BLaER1 (cell line): ENCODE data around the gene GPR78.

Experiments
- H3K27ac ChIP-seq: shearing (Covaris generic); formaldehyde crosslinking; 2 replicates; pipeline ENCODE4 v1.8.1; 2022
- H3K27me3 ChIP-seq: shearing (Covaris generic); formaldehyde crosslinking; 2 replicates; pipeline ENCODE4 v1.8.1; 2022
- H3K36me3 ChIP-seq: shearing (Covaris generic); formaldehyde crosslinking; 2 replicates; pipeline ENCODE4 v1.8.1; 2022
- H3K4me1 ChIP-seq: shearing (Covaris generic); formaldehyde crosslinking; 2 replicates; pipeline ENCODE4 v1.8.1; 2022
- H3K4me2 ChIP-seq: shearing (Covaris generic); formaldehyde crosslinking; 2 replicates; pipeline ENCODE4 v1.8.1; 2022
- H3K4me3 ChIP-seq: shearing (Covaris generic); formaldehyde crosslinking; 2 replicates; pipeline ENCODE4 v1.8.1; 2022
- H3K9ac ChIP-seq: shearing (Covaris generic); formaldehyde crosslinking; 2 replicates; pipeline ENCODE4 v1.8.1; 2022
- H3K9me3 ChIP-seq: shearing (Covaris generic); formaldehyde crosslinking; 2 replicates; pipeline ENCODE4 v1.8.1; 2022
- H4K20me1 ChIP-seq: shearing (Covaris generic); formaldehyde crosslinking; 2 replicates; pipeline ENCODE4 v1.8.1; 2022
- Cebpa-rat ChIP-seq: shearing (Covaris generic); IDR thresholded peaks from 2 replicates; pipeline ENCODE4 v1.8.1; 2022

Gene GPR78

DNA sequence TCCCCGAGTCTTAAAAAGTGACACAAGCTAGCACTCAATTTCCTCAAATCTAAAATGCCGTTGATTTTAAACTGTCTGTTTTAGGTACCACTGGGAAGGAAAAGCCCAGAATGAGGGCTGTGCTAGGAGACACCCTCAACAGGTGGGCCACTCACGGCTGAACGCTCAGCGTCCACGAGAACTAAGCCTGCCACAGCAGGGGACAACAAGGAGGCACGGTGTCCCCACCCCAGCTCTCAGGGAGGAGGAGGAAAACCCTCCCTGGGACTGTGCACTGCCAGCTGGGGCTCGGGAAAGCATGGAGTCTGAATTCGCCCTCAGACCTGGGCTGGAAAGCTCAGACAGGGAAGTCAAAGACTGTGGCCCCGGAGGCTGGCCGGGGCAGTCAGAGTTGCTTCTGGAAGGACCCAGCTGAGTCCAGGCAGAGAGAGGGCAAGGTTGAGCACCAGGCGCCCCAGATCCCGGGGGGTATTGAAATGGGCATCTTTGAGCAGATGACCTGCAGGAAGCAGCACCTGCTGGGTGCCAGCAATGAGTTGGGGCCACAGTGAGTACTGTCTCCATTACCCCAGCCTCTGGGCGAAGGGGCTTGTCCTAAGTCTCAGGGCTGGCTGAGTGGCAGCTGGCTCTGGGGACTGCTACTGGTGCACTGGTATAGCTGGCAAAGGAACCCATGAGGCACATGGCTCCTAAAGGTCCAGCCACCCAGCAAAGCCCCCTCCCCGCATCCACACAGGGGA, 11.6 kb downstream of the GPR78 start:
- Histone ChIP-seq H3K36me3 (no peaks in the 10 kb centered on the region), H3K27me3 (peaks cover 59% of the 10 kb centered on the region), H3K9me3 (no peaks in the 10 kb centered on the region), H4K20me1 (peaks cover 37% of the 10 kb centered on the region), H3K27ac (no peak overlapping the region), H3K9ac (no peak overlapping the region), H3K4me1 (peaks cover 56% of the 10 kb centered on the region), H3K4me3 (peak overlapping the region; percentile 25; the same call in 1 of the 2 replicates), H3K4me2 (0 out of 2 replicates have a peak overlapping the region, but pooled peaks have one; percentile 60)
- no peak for TF ChIP-seq Cebpa-rat

DNA sequence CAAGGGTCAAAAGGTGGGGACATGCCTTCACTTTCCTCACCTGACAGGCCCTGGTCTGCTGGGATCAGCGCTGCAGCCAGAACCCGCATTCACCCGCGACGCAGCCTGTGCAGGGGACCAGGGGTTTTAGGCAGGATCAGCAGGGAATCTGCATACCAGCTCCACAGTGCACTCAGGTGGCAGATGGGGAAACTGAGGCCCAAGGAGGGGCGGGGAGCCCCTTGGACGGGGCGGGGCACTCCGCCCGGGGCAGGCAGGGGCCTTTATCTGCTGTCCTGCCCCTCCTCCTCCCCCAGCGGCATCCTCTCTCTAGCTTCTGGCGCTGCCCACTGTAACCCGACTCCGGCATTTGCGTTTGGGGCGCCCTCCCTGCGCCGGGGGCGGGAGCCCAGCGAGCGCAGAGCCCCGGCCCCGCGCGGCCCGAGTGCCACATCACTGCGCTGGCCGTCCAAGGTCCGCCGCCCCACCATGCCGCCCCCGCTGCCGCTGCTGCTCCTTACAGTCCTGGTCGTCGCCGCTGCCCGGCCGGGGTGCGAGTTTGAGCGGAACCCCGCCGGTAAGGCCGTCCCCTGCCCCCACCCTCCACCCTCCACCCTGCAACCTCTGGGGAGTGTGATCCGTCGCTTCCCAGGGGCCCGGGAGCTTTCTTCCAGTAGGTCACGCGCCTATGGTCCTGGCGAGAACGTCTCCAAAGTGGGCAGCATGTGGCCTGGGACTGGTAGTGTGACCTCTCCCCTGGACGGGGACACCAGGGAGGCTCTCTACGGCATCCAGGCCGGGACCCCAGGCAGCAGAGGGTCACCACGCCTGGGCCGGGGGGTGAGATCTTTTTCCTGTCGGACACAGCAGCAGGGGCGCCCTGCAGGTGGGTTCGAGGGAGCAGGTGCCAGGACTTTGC, 12.4 kb downstream of the GPR78 start, which contains the start of gene CPZ:
TSS of gene CPZ (plus strand) at position 400 of the 898 bp plus-strand sequence. CDS start at position 469, 69 bp downstream.
- H3K27me3 ChIP-seq, result peaks cover 64% of the 10 kb centered on the region
- no peaks in the 10 kb centered on the region for H3K9me3 ChIP-seq
- peak within 1 kb of the TSS; percentile 60 for H3K4me2 ChIP-seq
- no peak within 1 kb of the TSS for H3K27ac ChIP-seq
- no peak for TF ChIP-seq Cebpa-rat
- H3K4me1 ChIP-seq, result peaks cover 59% of the 10 kb centered on the region
- no peaks in the 10 kb centered on the region for H3K36me3 ChIP-seq
- peaks cover 37% of the 10 kb centered on the region for H4K20me1 ChIP-seq
- H3K4me3 ChIP-seq, result peak within 1 kb of the TSS; percentile 25; the same call in 1 of the 2 replicates
- H3K9ac ChIP-seq, result no peak within 1 kb of the TSS

DNA sequence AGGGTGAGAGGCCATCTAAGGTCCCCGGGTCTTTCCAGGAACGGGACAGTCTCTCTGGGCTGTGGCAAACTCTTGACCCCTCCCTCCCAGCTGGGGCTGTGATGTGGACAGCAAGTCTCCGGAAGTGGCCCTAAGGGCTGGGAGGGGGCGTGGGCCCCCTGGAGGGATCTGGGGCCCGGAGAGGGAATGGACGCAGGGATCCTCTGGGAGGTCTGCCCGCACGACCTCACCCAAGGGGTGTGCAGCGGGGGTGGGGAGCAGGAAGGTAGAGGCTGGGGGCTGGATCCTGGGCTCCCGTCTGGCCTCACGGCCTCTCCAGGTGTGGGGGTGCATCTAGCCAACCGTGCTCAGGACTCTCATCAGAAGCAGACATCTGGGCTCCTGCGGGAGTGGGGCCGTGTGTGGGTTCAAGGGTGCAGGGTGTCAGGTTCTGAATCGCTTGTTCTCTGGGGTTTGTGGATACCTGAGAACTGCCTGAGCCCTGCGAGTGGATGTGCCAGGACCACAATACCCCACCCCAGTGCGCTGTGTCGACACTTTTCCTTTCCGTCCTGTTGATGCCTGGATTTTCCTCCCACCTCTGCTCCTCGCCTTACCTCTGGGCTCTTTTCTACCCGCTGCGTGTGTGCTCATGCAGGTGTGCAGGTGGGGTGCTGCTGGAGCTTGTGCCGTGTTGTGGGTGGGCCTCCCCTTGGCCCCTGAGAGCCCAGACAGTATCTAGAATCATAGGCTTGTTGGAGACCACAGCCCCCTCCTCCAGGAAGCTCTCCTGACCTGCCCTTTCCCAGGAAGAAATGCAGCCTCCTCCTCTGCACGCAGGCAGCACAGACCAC, 13.3 kb downstream of the GPR78 start:
- peak overlapping the region; percentile 60 for H3K4me2 ChIP-seq
- peaks cover 37% of the 10 kb centered on the region for H4K20me1 ChIP-seq
- no peak for TF ChIP-seq Cebpa-rat
- H3K9ac ChIP-seq, result no peak overlapping the region
- H3K36me3 ChIP-seq, result no peaks in the 10 kb centered on the region
- H3K9me3 ChIP-seq, result no peaks in the 10 kb centered on the region
- H3K4me1 ChIP-seq, result peaks cover 68% of the 10 kb centered on the region
- peaks cover 59% of the 10 kb centered on the region for H3K27me3 ChIP-seq
- no peak overlapping the region for H3K4me3 ChIP-seq
- H3K27ac ChIP-seq, result no peak overlapping the region

DNA sequence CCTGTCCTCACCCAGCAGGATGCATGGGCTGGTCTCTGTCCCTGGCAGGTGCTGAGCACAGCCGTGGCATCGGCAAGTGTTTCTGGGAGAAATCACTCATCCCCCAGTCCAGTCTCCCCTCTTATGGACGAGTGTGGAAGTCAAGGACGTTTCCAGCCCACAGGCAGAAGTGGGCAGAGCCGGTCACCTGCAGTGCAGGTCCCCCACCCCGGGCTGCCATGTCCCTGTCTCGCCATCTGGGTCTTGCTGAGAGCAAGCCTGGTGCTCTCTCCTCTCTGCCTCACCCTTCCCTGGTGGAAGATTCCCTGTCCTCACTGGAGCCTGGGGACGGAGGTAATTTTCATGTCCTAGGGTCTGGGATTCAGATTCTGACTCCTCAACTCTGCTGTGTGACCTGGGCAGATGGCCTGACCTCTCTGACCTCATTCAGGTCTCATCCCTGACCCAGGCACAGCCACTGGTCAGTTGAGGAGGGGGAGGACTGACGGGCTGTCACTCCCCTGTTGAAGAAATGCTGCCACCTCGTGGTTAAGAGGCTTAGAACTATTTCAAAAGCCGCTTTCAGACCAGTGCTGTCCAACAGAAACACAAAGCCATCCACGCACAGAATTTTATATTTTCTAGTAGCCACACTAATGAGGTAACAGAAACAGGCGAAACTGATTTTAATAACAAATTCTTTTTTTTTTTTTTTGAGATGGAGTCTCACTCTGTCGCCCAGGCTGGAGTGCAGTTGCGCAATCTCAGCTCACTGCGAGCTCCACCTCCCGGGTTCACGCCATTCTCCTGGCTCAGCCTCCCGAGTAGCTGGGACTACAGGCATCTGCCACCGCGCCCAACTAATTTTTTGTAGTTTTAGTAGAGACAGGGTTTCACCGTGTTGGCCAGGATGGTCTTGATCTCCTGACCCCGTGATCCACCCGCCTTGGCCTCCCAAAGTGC, 14.2 kb downstream of the GPR78 start:
- TF ChIP-seq Cebpa-rat, result peak; percentile 96
- H3K4me1 ChIP-seq, result peaks cover 77% of the 10 kb centered on the region
- peaks cover 37% of the 10 kb centered on the region for H4K20me1 ChIP-seq
- H3K9ac ChIP-seq, result no peak overlapping the region
- no peak overlapping the region for H3K4me2 ChIP-seq
- no peak overlapping the region for H3K27ac ChIP-seq
- H3K27me3 ChIP-seq, result peaks cover 55% of the 10 kb centered on the region
- H3K4me3 ChIP-seq, result no peak overlapping the region
- no peaks in the 10 kb centered on the region for H3K36me3 ChIP-seq
- H3K9me3 ChIP-seq, result no peaks in the 10 kb centered on the region

DNA sequence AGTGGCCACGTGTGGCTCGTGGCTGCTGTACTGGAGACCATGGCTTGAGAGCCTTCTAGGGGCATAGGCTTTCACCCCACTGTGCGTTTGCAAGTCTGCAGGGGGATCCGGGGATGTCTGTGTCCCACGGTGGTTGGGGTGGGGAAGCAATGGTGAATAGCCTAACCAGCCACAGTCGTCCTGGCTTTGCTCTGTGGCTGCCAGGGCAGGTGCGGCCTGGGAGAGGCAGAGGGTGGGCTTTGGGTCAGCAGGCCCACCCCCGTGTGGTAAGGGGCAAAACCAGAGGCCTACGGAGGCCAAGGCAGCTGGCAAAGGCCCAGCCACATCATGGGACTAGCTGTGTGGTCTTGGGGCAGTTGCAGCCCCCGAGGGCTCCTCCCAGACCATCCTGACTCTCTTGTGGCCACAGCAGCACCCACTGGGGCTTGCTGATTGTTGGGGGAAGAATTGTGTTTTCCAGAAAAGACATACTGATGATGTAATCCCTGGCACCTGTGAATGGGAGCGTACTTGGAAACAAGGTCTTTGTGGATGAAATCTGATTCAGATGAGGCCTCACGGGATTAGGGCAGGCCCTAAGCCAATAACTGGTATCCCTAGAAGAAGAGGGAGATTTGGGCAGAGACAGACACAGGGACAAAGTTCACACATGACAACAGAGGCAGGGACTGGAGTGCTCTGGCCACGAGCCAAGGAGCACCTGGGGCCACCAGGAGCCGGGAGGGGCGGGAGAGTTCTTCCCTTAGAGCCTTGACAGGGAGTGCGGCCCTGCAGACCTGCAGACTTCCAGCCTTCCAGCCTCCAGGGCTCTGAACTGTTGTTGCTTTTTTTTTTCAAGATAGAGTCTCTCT, 15.3 kb downstream of the GPR78 start:
- H3K27ac ChIP-seq, result no peak overlapping the region
- no peaks in the 10 kb centered on the region for H3K9me3 ChIP-seq
- peak overlapping the region; percentile 61 for H3K4me2 ChIP-seq
- H3K36me3 ChIP-seq, result no peaks in the 10 kb centered on the region
- H3K4me3 ChIP-seq, result no peak overlapping the region
- H3K4me1 ChIP-seq, result peaks cover 87% of the 10 kb centered on the region
- peaks cover 37% of the 10 kb centered on the region for H4K20me1 ChIP-seq
- no peak overlapping the region for H3K9ac ChIP-seq
- TF ChIP-seq Cebpa-rat, result no peak
- H3K27me3 ChIP-seq, result peaks cover 44% of the 10 kb centered on the region

DNA sequence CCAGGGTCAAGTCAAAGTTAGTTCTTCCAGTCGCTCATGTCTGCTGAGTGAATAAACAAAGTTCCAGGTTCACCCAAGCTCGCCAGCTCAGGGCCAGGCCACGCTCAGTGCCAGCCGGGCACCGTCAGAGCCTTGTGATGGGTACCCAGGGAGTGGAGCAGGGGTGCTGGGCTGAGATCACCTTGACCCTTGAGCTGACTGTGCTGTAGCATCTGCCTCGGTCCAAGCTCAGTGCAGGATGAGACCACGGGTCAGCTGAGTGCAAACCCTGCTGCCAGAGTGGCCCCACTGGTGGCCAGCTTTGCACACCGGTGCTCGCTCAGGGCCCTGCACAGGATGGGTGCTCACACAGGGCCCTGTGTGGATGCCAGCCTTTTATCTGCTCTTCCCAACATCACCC, 16.7 kb downstream of the GPR78 start:
- Histone ChIP-seq H3K27ac (no peak overlapping the region), H3K4me2 (no peak overlapping the region), H3K9ac (no peak overlapping the region), H3K9me3 (no peaks in the 10 kb centered on the region), H3K27me3 (peaks cover 30% of the 10 kb centered on the region), H3K4me1 (peaks cover 87% of the 10 kb centered on the region), H4K20me1 (peaks cover 24% of the 10 kb centered on the region), H3K4me3 (no peak overlapping the region), H3K36me3 (no peaks in the 10 kb centered on the region)
- no peak for TF ChIP-seq Cebpa-rat

DNA sequence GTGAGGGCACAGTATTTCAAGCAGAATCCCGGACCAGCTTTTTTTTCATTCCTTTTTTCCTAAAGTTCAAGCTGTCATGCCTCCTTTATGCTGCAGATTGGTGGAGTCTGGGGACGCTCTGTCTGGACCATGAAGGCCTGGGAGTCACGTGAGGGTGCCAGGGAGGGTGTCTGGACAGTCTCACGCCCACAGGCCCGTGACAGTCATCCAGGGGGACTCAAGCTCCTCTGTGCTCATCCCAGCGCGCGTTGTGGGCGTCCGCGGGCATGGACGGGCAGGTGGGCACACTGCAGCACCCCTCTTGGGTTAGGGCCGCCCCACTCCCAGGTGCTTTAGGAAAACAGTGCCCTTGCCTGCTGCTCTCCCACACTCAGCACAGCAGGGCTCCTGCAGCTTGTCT, 17.1 kb downstream of the GPR78 start:
- Histone ChIP-seq H3K9ac (no peak overlapping the region), H3K9me3 (no peaks in the 10 kb centered on the region), H3K27ac (no peak overlapping the region), H3K27me3 (peaks cover 26% of the 10 kb centered on the region), H3K4me2 (no peak overlapping the region; the same call in 1 of the 2 replicates), H3K36me3 (no peaks in the 10 kb centered on the region), H4K20me1 (peaks cover 20% of the 10 kb centered on the region), H3K4me1 (peaks cover 87% of the 10 kb centered on the region), H3K4me3 (no peak overlapping the region)
- TF ChIP-seq Cebpa-rat, result no peak

DNA sequence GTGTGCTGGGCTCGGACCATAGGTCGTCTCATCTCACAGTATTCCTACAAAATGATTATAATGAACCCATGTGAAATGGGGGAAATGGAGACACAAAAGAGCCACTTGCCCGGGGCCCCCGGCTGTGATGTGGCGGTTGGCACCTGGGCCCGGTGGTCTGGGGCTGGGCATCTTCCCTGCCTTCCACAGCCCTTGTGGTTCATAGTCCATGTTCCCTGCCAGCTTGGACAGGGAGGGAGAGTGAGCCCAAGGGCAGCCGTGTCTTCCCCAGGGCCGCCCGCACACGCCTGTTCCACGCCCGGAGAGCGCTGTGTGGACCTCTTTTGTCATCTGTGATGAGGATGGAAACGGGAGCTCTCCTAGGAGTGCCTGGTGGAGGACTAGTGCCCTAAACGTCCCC, 17.6 kb downstream of the GPR78 start:
- H3K9me3 ChIP-seq, result no peaks in the 10 kb centered on the region
- H3K4me3 ChIP-seq, result no peak overlapping the region
- no peak overlapping the region for H3K9ac ChIP-seq
- H3K4me2 ChIP-seq, result peak overlapping the region; percentile 82
- H3K27ac ChIP-seq, result no peak overlapping the region
- TF ChIP-seq Cebpa-rat, result no peak
- H4K20me1 ChIP-seq, result peaks cover 15% of the 10 kb centered on the region; the same call in 1 of the 2 replicates
- peaks cover 21% of the 10 kb centered on the region for H3K27me3 ChIP-seq
- H3K36me3 ChIP-seq, result no peaks in the 10 kb centered on the region
- peaks cover 87% of the 10 kb centered on the region for H3K4me1 ChIP-seq
